GM23248 (cell line): ENCODE results near the gene DOC2B.

ENCODE experiments used
- EZH2 ChIP-seq: fragments of 200-600 bp; sonication (generic); IDR thresholded peaks from 2 replicates; pipeline ENCODE4 v1.6.1; 2018; ENCODE audit warnings: antibody characterized with exemption, mild to moderate bottlenecking; ENCODE audit not compliant: insufficient read depth, poor library complexity, severe bottlenecking
- EZH2phosphoT487 ChIP-seq: fragments of 200-600 bp; sonication (generic); IDR thresholded peaks from 2 replicates; pipeline ENCODE4 v1.6.1; 2018; ENCODE audit warnings: antibody characterized with exemption, moderate library complexity, mild to moderate bottlenecking, low read depth; ENCODE audit not compliant: insufficient read depth

- no peak for TF ChIP-seq EZH2
- TF ChIP-seq EZH2phosphoT487 = no peak
Measured at GRCh38 chr17:164303-165235, 16.9 kb downstream of the DOC2B start.
